ENCODE measurements around the gene MBD3L1.

Gene MBD3L1

GRCh38 chr19:8832132-8833021, at the start of gene MBD3L1, which contains the start of gene ZNF558:
MBD3L1 (plus strand) TSS chr19:8832377; CDS start chr19:8842679, 10,302 bp downstream.
ZNF558 (minus strand) TSS chr19:8832304; CDS start chr19:8822659, 9,645 bp downstream.
- DNase-seq (ENCODE audit: low read depth, low spot score): peak; percentile 99

- DNase-seq (ENCODE audit: low read depth, low spot score): no peak
These were observed 37.4 kb upstream of the MBD3L1 start for GRCh38 chr19:8794823-8795222.

GRCh38 chr19:8806661-8807060, 25.5 kb upstream of the MBD3L1 start:
- DNase-seq (ENCODE audit: low read depth, low spot score): no peak

- DNase-seq (ENCODE audit: low read depth, low spot score): no peak
These were observed 20.6 kb upstream of the MBD3L1 start for GRCh38 chr19:8811315-8812172.

GRCh38 chr19:8814176-8814575, 18.0 kb upstream of the MBD3L1 start:
- DNase-seq (ENCODE audit: low read depth, low spot score): no peak

- DNase-seq (ENCODE audit: low read depth, low spot score): no peak
These were observed 16.4 kb upstream of the MBD3L1 start for GRCh38 chr19:8815780-8816179.

GRCh38 chr19:8820234-8820633, 11.9 kb upstream of the MBD3L1 start:
- DNase-seq (ENCODE audit: low read depth, low spot score): no peak

GRCh38 chr19:8821748-8822241, 10.4 kb upstream of the MBD3L1 start:
- DNase-seq (ENCODE audit: low read depth, low spot score): peak; percentile 62

GRCh38 chr19:8826371-8826770, 5.8 kb upstream of the MBD3L1 start:
- no peak for DNase-seq (ENCODE audit: low read depth, low spot score)

GRCh38 chr19:8827277-8827676, 4.9 kb upstream of the MBD3L1 start:
- no peak for DNase-seq (ENCODE audit: low read depth, low spot score)

GRCh38 chr19:8831373-8831772, 804 bp upstream of the MBD3L1 start:
- DNase-seq (ENCODE audit: low read depth, low spot score): no peak

GRCh38 chr19:8831832-8832131, 395 bp upstream of the MBD3L1 start:
- no peak for DNase-seq (ENCODE audit: low read depth, low spot score)

- no peak for DNase-seq (ENCODE audit: low read depth, low spot score)
These were observed 3.3 kb downstream of the MBD3L1 start for GRCh38 chr19:8835446-8835845.

GRCh38 chr19:8835877-8836276, 3.7 kb downstream of the MBD3L1 start:
- DNase-seq (ENCODE audit: low read depth, low spot score): no peak

- DNase-seq (ENCODE audit: low read depth, low spot score): no peak
These were observed 8.5 kb downstream of the MBD3L1 start for GRCh38 chr19:8840708-8841107.

- DNase-seq (ENCODE audit: low read depth, low spot score): no peak
These were observed 14.6 kb downstream of the MBD3L1 start for GRCh38 chr19:8846819-8847218.

GRCh38 chr19:8849232-8849631, 17.1 kb downstream of the MBD3L1 start:
- no peak for DNase-seq (ENCODE audit: low read depth, low spot score)

- no peak for DNase-seq (ENCODE audit: low read depth, low spot score)
These were observed 18.3 kb downstream of the MBD3L1 start for GRCh38 chr19:8850488-8850887.

GRCh38 chr19:8858260-8858659, 26.1 kb downstream of the MBD3L1 start:
- DNase-seq (ENCODE audit: low read depth, low spot score): no peak

- no peak for DNase-seq (ENCODE audit: low read depth, low spot score)
These were observed 34.2 kb downstream of the MBD3L1 start for GRCh38 chr19:8866344-8866743.

GRCh38 chr19:8877854-8878705, 45.9 kb downstream of the MBD3L1 start:
- DNase-seq (ENCODE audit: low read depth, low spot score): no peak
